Mucosa of stomach (tissue), 1 donor: ENCODE data around the gene BSCL2.
A peak's percentile ranks its signal among the peaks of the same experiment; 100 is the strongest.
"Not testable (repeated sequence)": the region's sequence is repeated elsewhere in the genome, so short reads cannot be mapped to it uniquely, and the experiment has no call there.

Source experiments
- H3K27me3 ChIP-seq: one replicate; pipeline ENCODE4 v1.7.0; 2013; ENCODE audit warnings: mild to moderate bottlenecking, low read length; ENCODE audit not compliant: control insufficient read depth, insufficient read depth
- H3K36me3 ChIP-seq: one replicate; pipeline ENCODE4 v1.7.0; 2013; ENCODE audit warnings: low read length; ENCODE audit not compliant: control insufficient read depth, insufficient read depth
- H3K4me1 ChIP-seq: one replicate; pipeline ENCODE4 v1.7.0; 2013; ENCODE audit warnings: mild to moderate bottlenecking, low read length; ENCODE audit not compliant: control insufficient read depth, insufficient read depth
- H3K4me3 ChIP-seq: one replicate; pipeline ENCODE4 v1.7.0; 2013; ENCODE audit warnings: low read length
- H3K9ac ChIP-seq: one replicate; pipeline ENCODE4 v1.7.0; 2013; ENCODE audit warnings: mild to moderate bottlenecking, low read length, moderate library complexity
- H3K9me3 ChIP-seq: one replicate; pipeline ENCODE4 v1.7.0; 2013; ENCODE audit warnings: mild to moderate bottlenecking, low read length, moderate library complexity; ENCODE audit not compliant: control insufficient read depth
- donor health status: Pancreatic carcinoma.

The BSCL2 gene

GRCh38 chr11:62703921-62704320 is 3.3 kb downstream of the BSCL2 start:
- not testable (repeated sequence) for H3K36me3 ChIP-seq, H3K9me3 ChIP-seq, H3K9ac ChIP-seq, H3K4me3 ChIP-seq, H3K27me3 ChIP-seq
- peaks cover 29% of the 10 kb centered on the region for H3K4me1 ChIP-seq

GRCh38 chr11:62702246-62702645 is 5.0 kb downstream of the BSCL2 start:
- H3K4me1 ChIP-seq, result peaks cover 20% of the 10 kb centered on the region
- no peaks in the 10 kb centered on the region for H3K27me3 ChIP-seq
- H3K4me3 ChIP-seq, result no peak overlapping the region
- no peaks in the 10 kb centered on the region for H3K36me3 ChIP-seq
- H3K9ac ChIP-seq, result no peak overlapping the region
- H3K9me3 ChIP-seq, result no peaks in the 10 kb centered on the region

- Histone ChIP-seq H3K4me1 (no peaks in the 10 kb centered on the region), H3K27me3 (no peaks in the 10 kb centered on the region), H3K4me3 (no peak overlapping the region), H3K9ac (no peak overlapping the region), H3K36me3 (no peaks in the 10 kb centered on the region), H3K9me3 (no peaks in the 10 kb centered on the region)
Measured at GRCh38 chr11:62694455-62695167, 12.6 kb downstream of the BSCL2 start.

- H3K36me3 ChIP-seq, H3K27me3 ChIP-seq, H3K4me3 ChIP-seq, H3K9me3 ChIP-seq, H3K4me1 ChIP-seq, H3K9ac ChIP-seq: not testable (repeated sequence)
Measured at GRCh38 chr11:62693624-62694023, 13.6 kb downstream of the BSCL2 start.

GRCh38 chr11:62689421-62690183 is 17.6 kb downstream of the BSCL2 start, which contains the start of gene LRRN4CL:
LRRN4CL (minus strand) TSS chr11:62689530; CDS start chr11:62688508, 1,022 bp downstream.
- no peaks in the 10 kb centered on the region for H3K9me3 ChIP-seq
- no peak within 1 kb of the TSS for H3K4me3 ChIP-seq
- H3K36me3 ChIP-seq, result no peaks in the 10 kb centered on the region
- H3K27me3 ChIP-seq, result peaks cover 15% of the 10 kb centered on the region
- peak within 1 kb of the TSS; percentile 37 for H3K9ac ChIP-seq
- H3K4me1 ChIP-seq, result peaks cover 12% of the 10 kb centered on the region

- Histone ChIP-seq H3K4me3 (no peak overlapping the region), H3K4me1 (peaks cover 12% of the 10 kb centered on the region), H3K36me3 (no peaks in the 10 kb centered on the region), H3K9me3 (no peaks in the 10 kb centered on the region), H3K27me3 (peaks cover 15% of the 10 kb centered on the region), H3K9ac (peak overlapping the region; percentile 23)
Measured at GRCh38 chr11:62688491-62688890, 18.7 kb downstream of the BSCL2 start.

GRCh38 chr11:62687508-62688396 is 19.5 kb downstream of the BSCL2 start:
- H3K27me3 ChIP-seq, result peaks cover 15% of the 10 kb centered on the region
- no peak overlapping the region for H3K4me3 ChIP-seq
- H3K9me3 ChIP-seq, result no peaks in the 10 kb centered on the region
- H3K4me1 ChIP-seq, result peaks cover 12% of the 10 kb centered on the region
- H3K36me3 ChIP-seq, result no peaks in the 10 kb centered on the region
- peak overlapping the region; percentile 23 for H3K9ac ChIP-seq

GRCh38 chr11:62682518-62682917 is 24.7 kb downstream of the BSCL2 start:
- Histone ChIP-seq H3K36me3 (no peaks in the 10 kb centered on the region), H3K4me1 (peaks cover 7% of the 10 kb centered on the region), H3K27me3 (peaks cover 3% of the 10 kb centered on the region), H3K9me3 (no peaks in the 10 kb centered on the region), H3K9ac (no peak overlapping the region), H3K4me3 (no peak overlapping the region)

- Histone ChIP-seq H3K4me1 (peaks cover 7% of the 10 kb centered on the region), H3K9me3 (no peaks in the 10 kb centered on the region), H3K4me3 (no peak overlapping the region), H3K36me3 (no peaks in the 10 kb centered on the region), H3K9ac (no peak overlapping the region), H3K27me3 (no peaks in the 10 kb centered on the region)
Measured at GRCh38 chr11:62680825-62681240, 26.4 kb downstream of the BSCL2 start.

GRCh38 chr11:62678770-62679696 is 28.2 kb downstream of the BSCL2 start, which contains the start of gene UBXN1:
UBXN1 (minus strand) TSS chr11:62679073; CDS start chr11:62678923, 150 bp downstream.
- Histone ChIP-seq H3K9me3 (no peaks in the 10 kb centered on the region), H3K4me1 (peaks cover 7% of the 10 kb centered on the region), H3K27me3 (no peaks in the 10 kb centered on the region), H3K36me3 (no peaks in the 10 kb centered on the region), H3K9ac (peak within 1 kb of the TSS; percentile 90), H3K4me3 (peak within 1 kb of the TSS; percentile 84)

- H3K9me3 ChIP-seq, result no peaks in the 10 kb centered on the region
- peak overlapping the region; percentile 84 for H3K4me3 ChIP-seq
- no peaks in the 10 kb centered on the region for H3K27me3 ChIP-seq
- H3K36me3 ChIP-seq, result no peaks in the 10 kb centered on the region
- peak overlapping the region; percentile 90 for H3K9ac ChIP-seq
- H3K4me1 ChIP-seq, result peaks cover 7% of the 10 kb centered on the region
Measured at GRCh38 chr11:62678433-62678769, 28.8 kb downstream of the BSCL2 start.
